MM.1S (cell line): ENCODE measurements around the gene PSMB10.

ENCODE experiments used
- DNase-seq: peaks from one replicate; pipeline ENCODE4 v3.0.0-alpha.2; 2015
- H2AFZ ChIP-seq: fragments of 300-600 bp; sonication (generic); 2 replicates; pipeline ENCODE4 v1.6.0; 2016; ENCODE audit warnings: antibody characterized with exemption, low read length
- H3F3A ChIP-seq: fragments of 300-600 bp; sonication (generic); 2 replicates; pipeline ENCODE4 v1.6.1; 2016; ENCODE audit warnings: mild to moderate bottlenecking, antibody characterized with exemption, low read length, moderate library complexity, mixed read lengths; ENCODE audit not compliant: insufficient read depth
- H3K27ac ChIP-seq: fragments of 300-600 bp; sonication (generic); 2 replicates; pipeline ENCODE4 v1.5.1; 2016; ENCODE audit warnings: mild to moderate bottlenecking, low read length
- H3K27me3 ChIP-seq: fragments of 300-600 bp; sonication (generic); replicated peaks from 2 replicates; pipeline ENCODE4 v1.6.0; 2016; ENCODE audit warnings: low read length; ENCODE audit not compliant: insufficient read depth
- H3K36me3 ChIP-seq: fragments of 300-600 bp; sonication (generic); replicated peaks from 2 replicates; pipeline ENCODE4 v1.6.1; 2016; ENCODE audit warnings: mild to moderate bottlenecking, low read length, mixed read lengths; ENCODE audit not compliant: insufficient read depth
- H3K4me1 ChIP-seq: fragments of 300-600 bp; sonication (generic); 2 replicates; pipeline ENCODE4 v1.6.1; 2016; ENCODE audit warnings: low read length, mixed read lengths
- H3K4me2 ChIP-seq: fragments of 300-600 bp; sonication (generic); 2 replicates; pipeline ENCODE4 v1.6.0; 2016; ENCODE audit warnings: low read depth, low read length
- H3K4me3 ChIP-seq: fragments of 300-600 bp; sonication (generic); 2 replicates; pipeline ENCODE4 v1.5.1; 2016; ENCODE audit warnings: low read length, mixed read lengths
- H3K79me2 ChIP-seq: fragments of 300-600 bp; sonication (generic); 2 replicates; pipeline ENCODE4 v1.6.1; 2016; ENCODE audit warnings: mixed run types, low read length, mixed read lengths
- H3K9ac ChIP-seq: fragments of 300-600 bp; sonication (generic); 2 replicates; pipeline ENCODE4 v1.6.1; 2016; ENCODE audit warnings: low read length, mixed read lengths
- H3K9me2 ChIP-seq: fragments of 300-600 bp; sonication (generic); replicated peaks from 2 replicates; pipeline ENCODE4 v1.6.1; 2016; ENCODE audit warnings: mild to moderate bottlenecking, low read length, mixed read lengths; ENCODE audit not compliant: insufficient read depth
- H3K9me3 ChIP-seq: fragments of 300-600 bp; sonication (generic); replicated peaks from 2 replicates; pipeline ENCODE4 v1.6.1; 2016; ENCODE audit warnings: mild to moderate bottlenecking, low read length, mixed read lengths; ENCODE audit not compliant: insufficient read depth
- H4K20me1 ChIP-seq: fragments of 300-600 bp; sonication (generic); 2 replicates; pipeline ENCODE4 v1.6.1; 2016; ENCODE audit warnings: mild to moderate bottlenecking, low read length, moderate library complexity, mixed read lengths; ENCODE audit not compliant: insufficient read depth
- CTCF ChIP-seq: fragments of 300-600 bp; sonication (generic); IDR thresholded peaks from 2 replicates; pipeline ENCODE4 v1.5.1; 2016; ENCODE audit warnings: antibody characterized with exemption, low read length, mixed read lengths
- EZH2 ChIP-seq: fragments of 300-600 bp; sonication (generic); optimal IDR thresholded peaks from 2 replicates; pipeline ENCODE3; 2017; ENCODE audit warnings: low read depth, mild to moderate bottlenecking, antibody characterized with exemption, low read length, mixed read lengths
- EZH2phosphoT487 ChIP-seq: fragments of 300-600 bp; sonication (generic); IDR thresholded peaks from 2 replicates; pipeline ENCODE4 v1.6.1; 2018; ENCODE audit warnings: antibody characterized with exemption, low read length

PSMB10 gene

GRCh38 chr16:67948015-67948414 lies 11.4 kb upstream of the PSMB10 start:
- no peaks in the 10 kb centered on the region for H4K20me1 ChIP-seq
- no peaks in the 10 kb centered on the region for H3K79me2 ChIP-seq
- H3K27me3 ChIP-seq: no peaks in the 10 kb centered on the region
- no peaks in the 10 kb centered on the region for H3K9me2 ChIP-seq
- H2AFZ ChIP-seq: no peak overlapping the region
- H3K9me3 ChIP-seq: no peaks in the 10 kb centered on the region
- no peaks in the 10 kb centered on the region for H3F3A ChIP-seq
- no peak for TF ChIP-seq EZH2
- no peak for TF ChIP-seq CTCF
- H3K36me3 ChIP-seq: no peaks in the 10 kb centered on the region; the same call in 1 of the 2 replicates
- H3K27ac ChIP-seq: no peak overlapping the region
- DNase-seq: no peak
- no peak overlapping the region for H3K4me3 ChIP-seq
- no peak overlapping the region for H3K4me2 ChIP-seq
- no peaks in the 10 kb centered on the region for H3K4me1 ChIP-seq
- no peak overlapping the region for H3K9ac ChIP-seq

- no peaks in the 10 kb centered on the region for H3K9me3 ChIP-seq
- no peak overlapping the region for H3K9ac ChIP-seq
- no peaks in the 10 kb centered on the region for H3K4me1 ChIP-seq
- no peak overlapping the region for H2AFZ ChIP-seq
- no peak overlapping the region for H3K4me2 ChIP-seq
- no peak for TF ChIP-seq EZH2
- no peak for TF ChIP-seq EZH2phosphoT487
- no peak for TF ChIP-seq CTCF
- H4K20me1 ChIP-seq: no peaks in the 10 kb centered on the region
- no peaks in the 10 kb centered on the region for H3K79me2 ChIP-seq
- no peaks in the 10 kb centered on the region for H3K9me2 ChIP-seq
- H3F3A ChIP-seq: no peaks in the 10 kb centered on the region
- H3K27me3 ChIP-seq: no peaks in the 10 kb centered on the region
- no peak overlapping the region for H3K27ac ChIP-seq
- no peak overlapping the region for H3K4me3 ChIP-seq
- H3K36me3 ChIP-seq: no peaks in the 10 kb centered on the region; the same call in 1 of the 2 replicates
- no peak for DNase-seq
Observed at GRCh38 chr16:67946966-67947558, 10.4 kb upstream of the PSMB10 start.

GRCh38 chr16:67946128-67946569 lies 9.5 kb upstream of the PSMB10 start:
- H3K27ac ChIP-seq: no peak overlapping the region
- no peak for TF ChIP-seq EZH2phosphoT487
- TF ChIP-seq CTCF: no peak
- no peak for TF ChIP-seq EZH2
- no peak overlapping the region for H3K4me2 ChIP-seq
- no peak for DNase-seq
- no peaks in the 10 kb centered on the region; the same call in 1 of the 2 replicates for H3K36me3 ChIP-seq
- H3K4me1 ChIP-seq: no peaks in the 10 kb centered on the region
- H2AFZ ChIP-seq: no peak overlapping the region
- no peaks in the 10 kb centered on the region for H3K79me2 ChIP-seq
- no peak overlapping the region for H3K4me3 ChIP-seq
- H3K9me3 ChIP-seq: no peaks in the 10 kb centered on the region
- H3F3A ChIP-seq: 0 out of 2 replicates have a peak, but pooled peaks cover 2% of the 10 kb centered on the region
- no peaks in the 10 kb centered on the region for H3K27me3 ChIP-seq
- H3K9me2 ChIP-seq: no peaks in the 10 kb centered on the region
- H4K20me1 ChIP-seq: no peaks in the 10 kb centered on the region
- H3K9ac ChIP-seq: no peak overlapping the region
